ENCODE measurements around the gene TBX1. TPM values are rescaled to one million over a fixed set of nuclear protein-coding genes. Genes with fewer than 3 reads are reported as not detected.

TBX1 gene
- total and polyA plus RNA-seq, 10 of the 15 experiments (the other 5 are each of a cell fraction or from before 2014, with no cell fraction given): not detected

DNA sequence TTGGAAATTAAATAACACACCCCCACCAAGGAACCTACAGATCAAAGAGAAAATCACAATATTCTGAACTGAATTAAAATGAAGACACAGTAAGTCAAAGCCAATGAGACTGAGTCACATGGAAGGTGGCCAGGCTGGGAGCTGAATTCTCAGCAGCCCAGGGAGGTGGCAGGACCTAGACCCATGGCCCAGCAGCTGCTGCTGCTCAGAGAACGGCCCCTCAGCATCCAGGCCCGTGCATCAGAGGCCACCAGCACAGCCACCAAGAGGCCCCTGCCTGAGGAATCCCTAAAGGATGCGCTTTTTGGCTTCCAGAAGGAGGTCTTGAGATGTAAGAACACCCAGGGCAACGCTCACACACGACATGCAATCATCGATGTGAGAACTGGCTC, 35.0 kb downstream of the TBX1 start:
- Histone ChIP-seq H3K4me2 (ENCODE audit: control insufficient read depth, insufficient read depth) (no peak overlapping the region), H4K20me1 (ENCODE audit: control insufficient read depth, insufficient read depth) (no peaks in the 10 kb centered on the region), H3K27me3 (replicated peaks in 1 of 2; ENCODE audit: control insufficient read depth in 2 of 2, insufficient read depth in 2 of 2, low read length in 1 of 2) (no peaks in the 10 kb centered on the region), H3K4me3 (no peak overlapping the region), H3K9ac (ENCODE audit: control insufficient read depth, insufficient read depth, low read length) (no peak overlapping the region), H3K4me1 (ENCODE audit: control insufficient read depth, insufficient read depth, low read length) (no peaks in the 10 kb centered on the region), H3K79me2 (ENCODE audit: control insufficient read depth, insufficient read depth, low read length) (no peaks in the 10 kb centered on the region), H3K27ac (ENCODE audit: control insufficient read depth, insufficient read depth) (no peak overlapping the region), H3K36me3 (ENCODE audit: control insufficient read depth in 2 of 2, insufficient read depth in 2 of 2, low read length in 1 of 2) (no peaks in the 10 kb centered on the region), H2AFZ (ENCODE audit: control insufficient read depth, low read depth, low read length) (no peak overlapping the region), H3K9me3 (replicated peaks; ENCODE audit: control insufficient read depth, insufficient read depth, low read length) (no peaks in the 10 kb centered on the region; the same call in 2 of the 3 replicates)
- intact Hi-C loops (cut with micrococcal nuclease; ENCODE audit: unreplicated experiment): no loop called here
- no peak for FAIRE-seq
- 64% methylated on average over 6 of the region's 6 CpGs for WGBS (ENCODE audit: insufficient coverage, insufficient replicate concordance, low lambda C conversion rate, missing lambda C conversion rate)
- DNase-seq (ENCODE audit: low read depth, low spot score): no peak
- ATAC-seq: no peak
- POLR2A ChIA-PET: interaction anchor here (0.6 kb wide), 1 partner anchor 60 kb away, joined by 3 read pairs; no protein-coding TSS in a partner anchor
- SMC1A ChIA-PET (ENCODE audit: uncharacterized antibody, unreplicated experiment): no interaction called here
- in situ Hi-C loops (cut with MboI): no loop called here
- RAD21 ChIA-PET (ENCODE audit: unreplicated experiment): no interaction called here
- CTCF ChIA-PET: no interaction called here
- BruUV-seq (replicated peaks): no TSS peak
- TF ChIP-seq MXI1 (IDR thresholded peaks at IDR 0.05; ENCODE audit: low read depth, low read length): no peak
- no peak for TF ChIP-seq NRF1 (conservative IDR thresholded peaks at IDR 0.05; ENCODE audit: low read depth, low read length)
- TF ChIP-seq, protein P1, sequence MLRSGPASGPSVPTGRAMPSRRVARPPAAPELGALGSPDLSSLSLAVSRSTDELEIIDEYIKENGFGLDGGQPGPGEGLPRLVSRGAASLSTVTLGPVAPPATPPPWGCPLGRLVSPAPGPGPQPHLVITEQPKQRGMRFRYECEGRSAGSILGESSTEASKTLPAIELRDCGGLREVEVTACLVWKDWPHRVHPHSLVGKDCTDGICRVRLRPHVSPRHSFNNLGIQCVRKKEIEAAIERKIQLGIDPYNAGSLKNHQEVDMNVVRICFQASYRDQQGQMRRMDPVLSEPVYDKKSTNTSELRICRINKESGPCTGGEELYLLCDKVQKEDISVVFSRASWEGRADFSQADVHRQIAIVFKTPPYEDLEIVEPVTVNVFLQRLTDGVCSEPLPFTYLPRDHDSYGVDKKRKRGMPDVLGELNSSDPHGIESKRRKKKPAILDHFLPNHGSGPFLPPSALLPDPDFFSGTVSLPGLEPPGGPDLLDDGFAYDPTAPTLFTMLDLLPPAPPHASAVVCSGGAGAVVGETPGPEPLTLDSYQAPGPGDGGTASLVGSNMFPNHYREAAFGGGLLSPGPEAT (IDR thresholded peaks at IDR 0.05; ENCODE audit: low read depth): no peak
- TF ChIP-seq SREBF2 (IDR thresholded peaks at IDR 0.05; ENCODE audit: low read length): no peak
- no peak for TF ChIP-seq RB1 (IDR thresholded peaks at IDR 0.05; ENCODE audit: borderline replicate concordance)
- TF ChIP-seq STAT3 (IDR thresholded peaks at IDR 0.05; ENCODE audit: low read depth, low read length): no peak
- TF ChIP-seq TBL1XR1 (IDR thresholded peaks at IDR 0.05; ENCODE audit: low read depth, low read length): no peak
- TF ChIP-seq NBN (IDR thresholded peaks at IDR 0.05): no peak

GRCh38 chr22:19796160-19796559, 35.6 kb downstream of the TBX1 start:
- no peaks in the 10 kb centered on the region for H4K20me1 ChIP-seq (ENCODE audit: control insufficient read depth, insufficient read depth)
- BruUV-seq (replicated peaks): no TSS peak
- no peak overlapping the region for H3K4me2 ChIP-seq (ENCODE audit: control insufficient read depth, insufficient read depth)
- ATAC-seq: no peak
- no peak for DNase-seq (ENCODE audit: low read depth, low spot score)
- TF ChIP-seq NFXL1 (IDR thresholded peaks at IDR 0.05; ENCODE audit: borderline replicate concordance) (no peak), KAT2A (conservative IDR thresholded peaks at IDR 0.05; ENCODE audit: control insufficient read depth, low read depth, low read length) (no peak), SMARCA5 (IDR thresholded peaks at IDR 0.05) (no peak), SMAD5 (IDR thresholded peaks at IDR 0.05; ENCODE audit: low read depth) (no peak), SP1 (IDR thresholded peaks at IDR 0.05; ENCODE audit: low read depth, low read length) (no peak)
- 78% methylated on average over 7 of the region's 7 CpGs for WGBS (ENCODE audit: insufficient coverage, insufficient replicate concordance, low lambda C conversion rate, missing lambda C conversion rate)
- no peaks in the 10 kb centered on the region for H3K36me3 ChIP-seq (ENCODE audit: control insufficient read depth in 2 of 2, insufficient read depth in 2 of 2, low read length in 1 of 2)
- no peak overlapping the region for H2AFZ ChIP-seq (ENCODE audit: control insufficient read depth, low read depth, low read length)
- no peak overlapping the region for H3K4me3 ChIP-seq
- intact Hi-C loops (cut with micrococcal nuclease; ENCODE audit: unreplicated experiment): no loop called here
- H3K27ac ChIP-seq (ENCODE audit: control insufficient read depth, insufficient read depth): no peak overlapping the region
- in situ Hi-C loops (cut with MboI): no loop called here
- H3K9ac ChIP-seq (ENCODE audit: control insufficient read depth, insufficient read depth, low read length): no peak overlapping the region
- H3K4me1 ChIP-seq (ENCODE audit: control insufficient read depth, insufficient read depth, low read length): no peaks in the 10 kb centered on the region
- H3K79me2 ChIP-seq (ENCODE audit: control insufficient read depth, insufficient read depth, low read length): no peaks in the 10 kb centered on the region
- ChIA-PET POLR2A (no interaction called here), CTCF (no interaction called here), RAD21 (ENCODE audit: unreplicated experiment) (no interaction called here), SMC1A (ENCODE audit: uncharacterized antibody, unreplicated experiment) (no interaction called here)
- no peaks in the 10 kb centered on the region; the same call in 2 of the 3 replicates for H3K9me3 ChIP-seq (replicated peaks; ENCODE audit: control insufficient read depth, insufficient read depth, low read length)
- FAIRE-seq: no peak
- no peaks in the 10 kb centered on the region for H3K27me3 ChIP-seq (replicated peaks in 1 of 2; ENCODE audit: control insufficient read depth in 2 of 2, insufficient read depth in 2 of 2, low read length in 1 of 2)
